Measurements from ENCODE around the gene ESM1.

DNA sequence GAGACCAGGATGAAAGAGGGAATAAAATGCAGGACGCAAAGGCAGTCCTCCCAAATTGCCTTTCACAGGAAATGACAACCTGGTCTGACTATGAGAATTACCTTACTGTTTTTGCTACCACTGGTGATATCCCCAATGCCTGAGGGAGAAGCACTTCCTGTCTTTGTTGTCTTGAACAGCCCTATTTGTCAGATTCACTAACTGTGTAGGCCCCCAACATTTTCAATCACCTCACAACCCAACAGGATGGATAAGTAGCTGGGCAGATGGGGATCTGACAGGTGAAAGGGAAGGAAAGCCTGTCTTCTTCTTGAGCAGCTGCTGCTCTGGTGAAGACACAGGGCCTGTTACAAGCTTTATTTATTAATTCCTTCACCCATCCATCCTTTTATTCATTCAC lies 9.7 kb downstream of the ESM1 start:
- TF ChIP-seq POU2F2 (IDR thresholded peaks at IDR 0.05; ENCODE audit: low read depth, low read length) (no peak), POLR2AphosphoS5 (IDR thresholded peaks at IDR 0.05; ENCODE audit: low read depth, low read length) (no peak), POLR2A (IDR thresholded peaks at IDR 0.05; ENCODE audit: low read depth, low read length) (no peak)

All from GM12891 (cell line).